Bronchial epithelial cell (primary cell): ENCODE results near the gene FXYD7. TPM values are rescaled to one million over a fixed set of nuclear protein-coding genes. Genes with fewer than 3 reads are reported as not detected.

Source experiments
- DNase-seq: peaks from one replicate; pipeline ENCODE4 v3.0.0-alpha.2; 2010; ENCODE audit warnings: low read depth
- FAIRE-seq: peaks from 2 replicates; lab custom pipeline; 2011; peaks lifted over from hg19 to GRCh38; lab: Jason Lieb, UNC
- H3K27me3 ChIP-seq: 2 replicates; pipeline ENCODE4 v1.5.1; 2011; ENCODE audit warnings: low read length; ENCODE audit not compliant: control insufficient read depth, insufficient read depth
- H3K36me3 ChIP-seq: 2 replicates; pipeline ENCODE4 v1.5.1; 2011; ENCODE audit warnings: low read length; ENCODE audit not compliant: control insufficient read depth, insufficient read depth
- H3K4me3 ChIP-seq: 2 replicates; pipeline ENCODE4 v1.5.1; 2011; ENCODE audit warnings: mild to moderate bottlenecking, low read depth, low read length, control low read depth
- total RNA-seq: library from RNA; depleted of rRNA; stranded (reverse); fragments of >200 nt; gene quantifications from 2 replicates; pipeline ENCODE4 v1.2.1, GENCODE V29; 2014
- TF ChIP-seq, protein P1 (sequence below): IDR thresholded peaks from 2 replicates; pipeline ENCODE4 v1.5.1; 2011; ENCODE audit warnings: mild to moderate bottlenecking, moderate library complexity, low read length, control low read depth, inconsistent platforms; ENCODE audit not compliant: insufficient read depth, severe bottlenecking

The FXYD7 gene
- total RNA-seq, 1 donor from 2014 or later = not detected

GRCh38 chr19:35104361-35104760 lies 38.7 kb upstream of the FXYD7 start:
- Histone ChIP-seq H3K4me3 (no peak overlapping the region), H3K36me3 (no peaks in the 10 kb centered on the region), H3K27me3 (no peaks in the 10 kb centered on the region)
- TF ChIP-seq, protein P1, sequence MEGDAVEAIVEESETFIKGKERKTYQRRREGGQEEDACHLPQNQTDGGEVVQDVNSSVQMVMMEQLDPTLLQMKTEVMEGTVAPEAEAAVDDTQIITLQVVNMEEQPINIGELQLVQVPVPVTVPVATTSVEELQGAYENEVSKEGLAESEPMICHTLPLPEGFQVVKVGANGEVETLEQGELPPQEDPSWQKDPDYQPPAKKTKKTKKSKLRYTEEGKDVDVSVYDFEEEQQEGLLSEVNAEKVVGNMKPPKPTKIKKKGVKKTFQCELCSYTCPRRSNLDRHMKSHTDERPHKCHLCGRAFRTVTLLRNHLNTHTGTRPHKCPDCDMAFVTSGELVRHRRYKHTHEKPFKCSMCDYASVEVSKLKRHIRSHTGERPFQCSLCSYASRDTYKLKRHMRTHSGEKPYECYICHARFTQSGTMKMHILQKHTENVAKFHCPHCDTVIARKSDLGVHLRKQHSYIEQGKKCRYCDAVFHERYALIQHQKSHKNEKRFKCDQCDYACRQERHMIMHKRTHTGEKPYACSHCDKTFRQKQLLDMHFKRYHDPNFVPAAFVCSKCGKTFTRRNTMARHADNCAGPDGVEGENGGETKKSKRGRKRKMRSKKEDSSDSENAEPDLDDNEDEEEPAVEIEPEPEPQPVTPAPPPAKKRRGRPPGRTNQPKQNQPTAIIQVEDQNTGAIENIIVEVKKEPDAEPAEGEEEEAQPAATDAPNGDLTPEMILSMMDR = no peak
- no peak for DNase-seq
- FAIRE-seq = no peak

- no peak for FAIRE-seq
- H3K4me3 ChIP-seq = no peak overlapping the region
- no peaks in the 10 kb centered on the region for H3K27me3 ChIP-seq
- TF ChIP-seq, protein P1 = no peak
- DNase-seq = no peak
- H3K36me3 ChIP-seq = no peaks in the 10 kb centered on the region
These were observed 38.0 kb upstream of the FXYD7 start for GRCh38 chr19:35105047-35105410.

GRCh38 chr19:35105411-35106290 lies 37.4 kb upstream of the FXYD7 start:
- Histone ChIP-seq H3K27me3 (no peaks in the 10 kb centered on the region), H3K4me3 (no peak overlapping the region), H3K36me3 (no peaks in the 10 kb centered on the region)
- FAIRE-seq = no peak
- DNase-seq = no peak
- TF ChIP-seq, protein P1 = no peak

DNA sequence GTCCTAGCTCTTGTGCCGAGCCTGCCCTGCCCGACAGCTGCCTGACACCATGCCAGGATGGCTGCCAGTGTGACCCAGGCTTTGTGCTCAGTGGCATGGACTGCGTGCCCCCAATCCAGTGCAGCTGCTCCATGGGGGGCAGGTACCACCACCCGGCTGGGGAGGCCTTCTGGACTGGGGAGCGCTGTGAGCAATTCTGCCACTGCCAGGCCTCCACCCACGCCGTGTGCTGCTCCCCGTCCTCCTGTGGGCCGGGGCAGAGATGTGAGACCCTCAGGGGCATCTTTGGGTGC lies 36.8 kb upstream of the FXYD7 start:
- no peak for FAIRE-seq
- no peaks in the 10 kb centered on the region for H3K36me3 ChIP-seq
- TF ChIP-seq, protein P1 = no peak

DNA sequence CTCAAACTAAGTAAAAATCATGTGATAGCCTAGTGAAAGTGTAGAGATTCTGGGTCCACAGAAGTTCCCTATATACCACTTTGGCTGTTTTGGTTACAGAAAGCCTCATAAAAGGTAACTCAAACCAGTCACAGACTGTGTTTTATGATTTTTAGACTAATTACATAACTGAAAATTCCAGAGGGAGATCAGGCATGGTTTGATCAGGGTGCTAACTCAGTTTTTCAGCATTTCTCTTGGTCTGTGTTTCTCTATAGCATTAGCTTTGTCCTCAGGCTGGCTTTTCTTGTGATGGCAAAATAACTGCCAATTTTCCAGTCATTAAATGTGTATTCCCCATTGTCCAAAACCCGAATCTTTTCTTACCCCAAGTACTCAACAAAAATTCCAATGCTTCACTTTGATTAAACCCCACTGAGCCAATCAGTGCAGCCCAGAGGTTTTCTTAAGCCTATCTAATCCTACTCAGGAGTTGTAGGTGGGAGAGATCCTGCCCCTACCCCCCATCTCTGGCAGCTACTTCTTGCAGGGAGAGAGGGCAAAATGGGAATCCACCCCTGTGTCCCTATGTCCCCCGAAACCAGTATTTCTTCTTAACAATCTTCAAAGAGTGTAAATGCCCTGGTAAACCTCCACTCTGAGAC lies 36.0 kb upstream of the FXYD7 start:
- H3K27me3 ChIP-seq = no peaks in the 10 kb centered on the region
- no peak overlapping the region for H3K4me3 ChIP-seq
- TF ChIP-seq, protein P1 = no peak
- FAIRE-seq (no peak), DNase-seq (no peak)
- H3K36me3 ChIP-seq = no peaks in the 10 kb centered on the region

More for the DNA sequence above, 36.8 kb upstream of the FXYD7 start:
- Histone ChIP-seq H3K4me3 (no peak overlapping the region), H3K27me3 (no peaks in the 10 kb centered on the region)
- DNase-seq = no peak
